ENCODE results near the gene DAZ3. TPM values are rescaled to one million over a fixed set of nuclear protein-coding genes. Genes with fewer than 3 reads are reported as not detected.
"Not testable (repeated sequence)": the region's sequence is repeated elsewhere in the genome, so short reads cannot be mapped to it uniquely, and the experiment has no call there.

Gene DAZ3
- not detected for total RNA-seq
- long read RNA-seq, result 0 reads

- ATAC-seq; H3K36me3 ChIP-seq; H3K27ac ChIP-seq; intact Hi-C loops (cut with DNase I); DNase-seq; H3K9me3 ChIP-seq; H3K4me1 ChIP-seq; H3K27me3 ChIP-seq; H3K4me3 ChIP-seq: not testable (repeated sequence)
- WGBS (ENCODE audit: insufficient coverage, low coverage, low lambda C conversion rate, missing lambda C conversion rate), result no CpG with 5 or more reads among the region's 23 CpGs
These were observed at the start of gene DAZ3 for GRCh38 chrY:24813293-24813692. Gene DAZ3 (minus strand): TSS chrY:24813393. CDS start chrY:24813185, 208 bp downstream.

DNA sequence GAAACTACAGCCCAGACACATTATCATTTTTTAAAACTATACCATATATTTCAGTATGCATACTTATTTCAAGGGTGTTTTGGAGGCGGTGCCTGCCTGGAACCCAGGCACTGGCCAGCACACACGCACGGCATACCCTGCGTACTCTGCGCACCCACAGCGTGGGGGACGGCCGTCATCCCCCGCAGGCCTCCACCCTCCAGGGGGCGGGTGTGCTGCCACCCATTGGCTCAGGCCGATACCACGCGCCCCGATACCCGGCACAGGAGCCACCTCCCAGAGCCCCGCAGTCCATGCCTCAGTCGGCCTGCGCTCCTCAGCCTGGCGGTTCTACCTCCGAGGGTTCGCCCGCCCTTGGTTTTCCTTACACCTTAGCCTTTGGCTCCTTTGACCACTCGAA lies 20.4 kb upstream of the DAZ3 start, which contains the start of gene DAZ4:
Gene DAZ4 (plus strand): TSS at position 301 of the 400 bp plus-strand sequence. CDS start 208 bp downstream, outside the sequence.
- ATAC-seq; DNase-seq; H3K4me1 ChIP-seq; intact Hi-C loops (cut with DNase I); H3K27me3 ChIP-seq; H3K9me3 ChIP-seq; H3K27ac ChIP-seq; H3K4me3 ChIP-seq; H3K36me3 ChIP-seq: not testable (repeated sequence)
- WGBS (ENCODE audit: insufficient coverage, low coverage, low lambda C conversion rate, missing lambda C conversion rate), result no CpG with 5 or more reads among the region's 23 CpGs

DNA sequence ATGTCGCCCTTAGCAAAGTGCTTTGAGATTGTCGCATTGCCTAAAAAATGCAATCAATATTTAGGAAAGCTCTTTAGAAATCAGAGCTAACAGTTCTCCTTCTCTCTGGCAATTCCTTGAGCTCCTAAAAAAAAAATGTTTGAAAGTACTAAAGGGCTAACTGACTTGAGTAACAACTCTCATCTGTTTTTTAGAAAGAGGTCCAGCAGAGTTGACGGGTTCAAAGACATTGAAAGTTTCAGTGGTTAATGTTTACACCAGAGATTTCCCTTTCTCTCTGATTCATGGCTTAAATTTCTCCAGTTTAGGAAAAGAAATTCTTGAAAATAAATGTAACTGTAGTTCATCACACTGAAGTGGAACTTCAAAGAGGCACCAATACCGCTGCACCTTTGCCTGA lies 11.9 kb upstream of the DAZ3 start:
- H3K36me3 ChIP-seq; H3K27ac ChIP-seq; H3K9me3 ChIP-seq; intact Hi-C loops (cut with DNase I); H3K4me3 ChIP-seq; H3K4me1 ChIP-seq; DNase-seq; H3K27me3 ChIP-seq: not testable (repeated sequence)
- WGBS (ENCODE audit: insufficient coverage, low coverage, low lambda C conversion rate, missing lambda C conversion rate), result no CpG with 5 or more reads among the region's 4 CpGs
- ATAC-seq, result peak in 1 of 4 donors; percentile 72

GRCh38 chrY:24824184-24824879 lies 11.1 kb upstream of the DAZ3 start:
- DNase-seq; H3K9me3 ChIP-seq; H3K27ac ChIP-seq; H3K36me3 ChIP-seq; H3K4me3 ChIP-seq; intact Hi-C loops (cut with DNase I); H3K27me3 ChIP-seq; H3K4me1 ChIP-seq: not testable (repeated sequence)
- peak in 1 of 4 donors; percentile 78 for ATAC-seq
- WGBS (ENCODE audit: insufficient coverage, low coverage, low lambda C conversion rate, missing lambda C conversion rate), result no CpG with 5 or more reads among the region's 4 CpGs

DNA sequence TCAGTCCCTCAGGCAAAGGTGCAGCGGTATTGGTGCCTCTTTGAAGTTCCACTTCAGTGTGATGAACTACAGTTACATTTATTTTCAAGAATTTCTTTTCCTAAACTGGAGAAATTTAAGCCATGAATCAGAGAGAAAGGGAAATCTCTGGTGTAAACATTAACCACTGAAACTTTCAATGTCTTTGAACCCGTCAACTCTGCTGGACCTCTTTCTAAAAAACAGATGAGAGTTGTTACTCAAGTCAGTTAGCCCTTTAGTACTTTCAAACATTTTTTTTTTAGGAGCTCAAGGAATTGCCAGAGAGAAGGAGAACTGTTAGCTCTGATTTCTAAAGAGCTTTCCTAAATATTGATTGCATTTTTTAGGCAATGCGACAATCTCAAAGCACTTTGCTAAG lies 8.6 kb upstream of the DAZ3 start:
- H3K4me1 ChIP-seq; H3K27me3 ChIP-seq; H3K27ac ChIP-seq; DNase-seq; H3K9me3 ChIP-seq; H3K4me3 ChIP-seq; intact Hi-C loops (cut with DNase I); H3K36me3 ChIP-seq: not testable (repeated sequence)
- ATAC-seq, result peak in 1 of 4 donors; percentile 72
- no CpG with 5 or more reads among the region's 3 CpGs for WGBS (ENCODE audit: insufficient coverage, low coverage, low lambda C conversion rate, missing lambda C conversion rate)

Other genes starting within 250 kb of the DAZ3 start
- not detected for gene BPY2B, start 195.4 kb downstream of the DAZ3 start, total RNA-seq
- under 1 TPM in 1 of 6 experiments, not detected in 5; 0.15 TPM for gene DAZ4, start 20.5 kb upstream of the DAZ3 start, total RNA-seq
- not detected for gene BPY2C, start 238.7 kb upstream of the DAZ3 start, total RNA-seq